Measurements from ENCODE around the gene FBLN2. TPM values are rescaled to one million over a fixed set of nuclear protein-coding genes. Genes with fewer than 3 reads are reported as not detected.

The FBLN2 gene
- total RNA-seq, 4 donors from 2014 or later = 25.3 to 93.8 (median 47.6) TPM

GRCh38 chr3:13537909-13538296 lies 11.0 kb upstream of the FBLN2 start:
- Histone ChIP-seq H3K9me3 (no peaks in the 10 kb centered on the region), H3K4me3 (no peak overlapping the region), H3K36me3 (no peaks in the 10 kb centered on the region), H3K27me3 (no peaks in the 10 kb centered on the region), H3K27ac (peak overlapping the region; percentile 81), H3K4me1 (peaks cover 64% of the 10 kb centered on the region)
- WGBS = 51% methylated on average over 6 of the region's 6 CpGs
- TF ChIP-seq EP300 (IDR thresholded peaks at IDR 0.05) = no peak
- no peak for TF ChIP-seq POLR2A (IDR thresholded peaks at IDR 0.05)
- TF ChIP-seq, protein P1, sequence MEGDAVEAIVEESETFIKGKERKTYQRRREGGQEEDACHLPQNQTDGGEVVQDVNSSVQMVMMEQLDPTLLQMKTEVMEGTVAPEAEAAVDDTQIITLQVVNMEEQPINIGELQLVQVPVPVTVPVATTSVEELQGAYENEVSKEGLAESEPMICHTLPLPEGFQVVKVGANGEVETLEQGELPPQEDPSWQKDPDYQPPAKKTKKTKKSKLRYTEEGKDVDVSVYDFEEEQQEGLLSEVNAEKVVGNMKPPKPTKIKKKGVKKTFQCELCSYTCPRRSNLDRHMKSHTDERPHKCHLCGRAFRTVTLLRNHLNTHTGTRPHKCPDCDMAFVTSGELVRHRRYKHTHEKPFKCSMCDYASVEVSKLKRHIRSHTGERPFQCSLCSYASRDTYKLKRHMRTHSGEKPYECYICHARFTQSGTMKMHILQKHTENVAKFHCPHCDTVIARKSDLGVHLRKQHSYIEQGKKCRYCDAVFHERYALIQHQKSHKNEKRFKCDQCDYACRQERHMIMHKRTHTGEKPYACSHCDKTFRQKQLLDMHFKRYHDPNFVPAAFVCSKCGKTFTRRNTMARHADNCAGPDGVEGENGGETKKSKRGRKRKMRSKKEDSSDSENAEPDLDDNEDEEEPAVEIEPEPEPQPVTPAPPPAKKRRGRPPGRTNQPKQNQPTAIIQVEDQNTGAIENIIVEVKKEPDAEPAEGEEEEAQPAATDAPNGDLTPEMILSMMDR (IDR thresholded peaks at IDR 0.05) = no peak
- no peak for TF ChIP-seq POLR2AphosphoS5 (IDR thresholded peaks at IDR 0.05)
- DNase-seq (ENCODE audit: low spot score in 2 of 2) = peak in 1 of 2 donors; percentile 78

DNA sequence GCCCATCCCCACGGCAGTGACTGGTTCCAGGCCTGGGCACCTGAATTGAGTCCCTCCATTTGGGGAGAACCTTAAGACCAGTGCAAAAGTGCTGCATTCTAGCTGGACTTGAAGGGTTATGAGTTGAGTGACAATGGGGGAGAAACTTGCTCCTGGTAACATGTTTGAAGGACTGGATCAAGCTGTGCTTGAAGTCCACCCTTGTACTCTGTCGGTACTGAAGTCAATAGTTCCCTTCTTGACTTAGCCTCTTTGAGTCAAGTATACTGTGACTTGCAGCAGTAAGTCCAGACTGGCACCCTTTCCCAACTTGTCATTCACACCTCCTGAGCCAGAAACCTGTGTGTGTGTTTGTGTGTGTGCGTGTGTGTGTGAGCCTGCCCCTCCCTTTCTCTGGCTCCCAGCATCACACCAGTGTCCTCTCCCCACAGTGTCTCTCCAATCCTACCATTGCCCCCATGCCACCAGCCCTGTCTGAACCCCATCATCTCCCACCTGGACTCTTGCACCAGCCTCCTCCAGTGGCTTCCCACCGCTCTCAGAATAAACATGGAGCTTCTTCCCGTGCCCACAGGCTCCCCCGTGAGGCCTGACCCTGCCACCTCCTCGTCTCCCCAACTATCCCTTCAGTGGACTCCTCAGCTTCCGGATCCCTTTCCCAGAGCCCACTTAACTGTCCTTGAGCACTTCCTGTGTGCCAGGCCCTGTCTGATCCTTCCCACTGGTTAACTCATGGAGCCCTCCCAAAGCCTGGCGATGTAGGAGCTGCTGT lies 10.2 kb upstream of the FBLN2 start:
- WGBS = 82% methylated on average over 9 of the region's 9 CpGs
- Histone ChIP-seq H3K4me1 (peaks cover 61% of the 10 kb centered on the region), H3K27ac (peak overlapping the region; percentile 81), H3K36me3 (no peaks in the 10 kb centered on the region), H3K27me3 (no peaks in the 10 kb centered on the region), H3K9me3 (no peaks in the 10 kb centered on the region), H3K4me3 (no peak overlapping the region)
- no peak for DNase-seq (ENCODE audit: low spot score in 2 of 2)
- TF ChIP-seq POLR2AphosphoS5 (IDR thresholded peaks at IDR 0.05) (no peak), EP300 (IDR thresholded peaks at IDR 0.05) (no peak), POLR2A (IDR thresholded peaks at IDR 0.05) (no peak)
- TF ChIP-seq, protein P1 (IDR thresholded peaks at IDR 0.05) = no peak

DNA sequence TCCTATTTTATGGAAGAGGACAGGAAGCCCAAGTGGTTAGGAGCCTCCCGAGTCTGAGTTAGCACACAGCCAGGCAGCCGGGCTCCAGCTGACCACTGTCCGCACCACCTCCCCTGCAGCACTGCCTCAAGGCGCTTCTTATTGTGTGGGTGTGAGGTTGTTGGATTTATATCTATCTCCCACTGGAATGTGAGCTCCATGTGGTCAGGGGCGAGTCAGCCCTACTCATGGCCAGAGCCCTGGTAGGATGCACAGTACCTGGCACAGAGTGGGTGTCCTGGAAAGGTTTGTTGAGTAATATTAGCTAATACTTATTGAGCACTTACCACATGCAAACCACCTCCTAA lies 9.7 kb upstream of the FBLN2 start:
- Histone ChIP-seq H3K9me3 (no peaks in the 10 kb centered on the region), H3K27ac (peak overlapping the region; percentile 81), H3K27me3 (no peaks in the 10 kb centered on the region), H3K4me3 (no peak overlapping the region), H3K36me3 (no peaks in the 10 kb centered on the region), H3K4me1 (peaks cover 61% of the 10 kb centered on the region)
- 76% methylated on average over 3 of the region's 5 CpGs for WGBS
- TF ChIP-seq POLR2A (IDR thresholded peaks at IDR 0.05) (no peak), POLR2AphosphoS5 (IDR thresholded peaks at IDR 0.05) (no peak), EP300 (IDR thresholded peaks at IDR 0.05) (no peak)
- TF ChIP-seq, protein P1 (IDR thresholded peaks at IDR 0.05) = no peak
- peak in 1 of 2 donors; percentile 61 for DNase-seq (ENCODE audit: low spot score in 2 of 2)

GRCh38 chr3:13539671-13540070 lies 9.3 kb upstream of the FBLN2 start:
- Histone ChIP-seq H3K27ac (peak overlapping the region; percentile 71), H3K4me1 (peaks cover 61% of the 10 kb centered on the region)

More at GRCh38 chr3:13539671-13540070, 9.3 kb upstream of the FBLN2 start:
- no peak for DNase-seq (ENCODE audit: low spot score in 2 of 2)
- no peaks in the 10 kb centered on the region for H3K27me3 ChIP-seq
- no peak overlapping the region for H3K4me3 ChIP-seq
- WGBS = 86% methylated on average over 8 of the region's 8 CpGs
- no peaks in the 10 kb centered on the region for H3K36me3 ChIP-seq
- H3K9me3 ChIP-seq = no peaks in the 10 kb centered on the region
- TF ChIP-seq EP300 (IDR thresholded peaks at IDR 0.05) (no peak), POLR2AphosphoS5 (IDR thresholded peaks at IDR 0.05) (no peak), POLR2A (IDR thresholded peaks at IDR 0.05) (no peak)
- TF ChIP-seq, protein P1 (IDR thresholded peaks at IDR 0.05) = no peak

Data from suprapubic skin (tissue), 4 donors.